ENCODE data around the gene GIPC3.

Gene GIPC3

GRCh38 chr19:3626473-3627350 is 41.4 kb downstream of the GIPC3 start, which contains the start of gene CACTIN (continued):
- TF ChIP-seq EGR2 (tag by site-specific recombination; IDR thresholded peaks at IDR 0.05; ENCODE audit: low read depth): peak; percentile 98
- TF ChIP-seq, protein P1, sequence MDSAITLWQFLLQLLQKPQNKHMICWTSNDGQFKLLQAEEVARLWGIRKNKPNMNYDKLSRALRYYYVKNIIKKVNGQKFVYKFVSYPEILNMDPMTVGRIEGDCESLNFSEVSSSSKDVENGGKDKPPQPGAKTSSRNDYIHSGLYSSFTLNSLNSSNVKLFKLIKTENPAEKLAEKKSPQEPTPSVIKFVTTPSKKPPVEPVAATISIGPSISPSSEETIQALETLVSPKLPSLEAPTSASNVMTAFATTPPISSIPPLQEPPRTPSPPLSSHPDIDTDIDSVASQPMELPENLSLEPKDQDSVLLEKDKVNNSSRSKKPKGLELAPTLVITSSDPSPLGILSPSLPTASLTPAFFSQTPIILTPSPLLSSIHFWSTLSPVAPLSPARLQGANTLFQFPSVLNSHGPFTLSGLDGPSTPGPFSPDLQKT (IDR thresholded peaks at IDR 0.05; ENCODE audit: borderline replicate concordance, low read depth, low read length): no peak; the same call in 1 of the 2 replicates
- TF ChIP-seq ZNF302 (tag by site-specific recombination; IDR thresholded peaks at IDR 0.05; ENCODE audit: low read depth): no peak
- no peak for TF ChIP-seq HOXA7 (CRISPR knock-in tag; IDR thresholded peaks at IDR 0.05; ENCODE audit: borderline replicate concordance)
- peak; percentile 31; the same call in 1 of the 2 replicates for TF ChIP-seq ZNF785 (tag by site-specific recombination; IDR thresholded peaks at IDR 0.05)
- TF ChIP-seq ZNF530 (tag by site-specific recombination; IDR thresholded peaks at IDR 0.05; ENCODE audit: low read depth): no peak
- TF ChIP-seq ZNF248 (tag by site-specific recombination; IDR thresholded peaks at IDR 0.05): no peak
- peak; percentile 94 for TF ChIP-seq KLF9 (tag by site-specific recombination; IDR thresholded peaks at IDR 0.05; ENCODE audit: low read depth)
- TF ChIP-seq ZNF10 (tag by site-specific recombination; IDR thresholded peaks at IDR 0.05): peak; percentile 25; the same call in 1 of the 2 replicates
- TF ChIP-seq BCL11A (tag by site-specific recombination; IDR thresholded peaks at IDR 0.05; ENCODE audit: low read depth): no peak
- no peak for TF ChIP-seq ZNF121 (tag by site-specific recombination; IDR thresholded peaks at IDR 0.05)
- no peak for TF ChIP-seq ZNF292 (tag by site-specific recombination; IDR thresholded peaks at IDR 0.05; ENCODE audit: borderline replicate concordance, low read depth)
- TF ChIP-seq, protein P2, sequence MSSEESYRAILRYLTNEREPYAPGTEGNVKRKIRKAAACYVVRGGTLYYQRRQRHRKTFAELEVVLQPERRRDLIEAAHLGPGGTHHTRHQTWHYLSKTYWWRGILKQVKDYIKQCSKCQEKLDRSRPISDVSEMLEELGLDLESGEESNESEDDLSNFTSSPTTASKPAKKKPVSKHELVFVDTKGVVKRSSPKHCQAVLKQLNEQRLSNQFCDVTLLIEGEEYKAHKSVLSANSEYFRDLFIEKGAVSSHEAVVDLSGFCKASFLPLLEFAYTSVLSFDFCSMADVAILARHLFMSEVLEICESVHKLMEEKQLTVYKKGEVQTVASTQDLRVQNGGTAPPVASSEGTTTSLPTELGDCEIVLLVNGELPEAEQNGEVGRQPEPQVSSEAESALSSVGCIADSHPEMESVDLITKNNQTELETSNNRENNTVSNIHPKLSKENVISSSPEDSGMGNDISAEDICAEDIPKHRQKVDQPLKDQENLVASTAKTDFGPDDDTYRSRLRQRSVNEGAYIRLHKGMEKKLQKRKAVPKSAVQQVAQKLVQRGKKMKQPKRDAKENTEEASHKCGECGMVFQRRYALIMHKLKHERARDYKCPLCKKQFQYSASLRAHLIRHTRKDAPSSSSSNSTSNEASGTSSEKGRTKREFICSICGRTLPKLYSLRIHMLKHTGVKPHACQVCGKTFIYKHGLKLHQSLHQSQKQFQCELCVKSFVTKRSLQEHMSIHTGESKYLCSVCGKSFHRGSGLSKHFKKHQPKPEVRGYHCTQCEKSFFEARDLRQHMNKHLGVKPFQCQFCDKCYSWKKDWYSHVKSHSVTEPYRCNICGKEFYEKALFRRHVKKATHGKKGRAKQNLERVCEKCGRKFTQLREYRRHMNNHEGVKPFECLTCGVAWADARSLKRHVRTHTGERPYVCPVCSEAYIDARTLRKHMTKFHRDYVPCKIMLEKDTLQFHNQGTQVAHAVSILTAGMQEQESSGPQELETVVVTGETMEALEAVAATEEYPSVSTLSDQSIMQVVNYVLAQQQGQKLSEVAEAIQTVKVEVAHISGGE (tag by site-specific recombination; conservative IDR thresholded peaks at IDR 0.05; ENCODE audit: low read depth): no peak
- no peak for TF ChIP-seq ZNF747 (tag by site-specific recombination; IDR thresholded peaks at IDR 0.05)
- no peak for TF ChIP-seq ZNF239 (tag by site-specific recombination; IDR thresholded peaks at IDR 0.05)
- TF ChIP-seq OVOL3 (tag by site-specific recombination; IDR thresholded peaks at IDR 0.05): no peak
- TF ChIP-seq, protein P3, sequence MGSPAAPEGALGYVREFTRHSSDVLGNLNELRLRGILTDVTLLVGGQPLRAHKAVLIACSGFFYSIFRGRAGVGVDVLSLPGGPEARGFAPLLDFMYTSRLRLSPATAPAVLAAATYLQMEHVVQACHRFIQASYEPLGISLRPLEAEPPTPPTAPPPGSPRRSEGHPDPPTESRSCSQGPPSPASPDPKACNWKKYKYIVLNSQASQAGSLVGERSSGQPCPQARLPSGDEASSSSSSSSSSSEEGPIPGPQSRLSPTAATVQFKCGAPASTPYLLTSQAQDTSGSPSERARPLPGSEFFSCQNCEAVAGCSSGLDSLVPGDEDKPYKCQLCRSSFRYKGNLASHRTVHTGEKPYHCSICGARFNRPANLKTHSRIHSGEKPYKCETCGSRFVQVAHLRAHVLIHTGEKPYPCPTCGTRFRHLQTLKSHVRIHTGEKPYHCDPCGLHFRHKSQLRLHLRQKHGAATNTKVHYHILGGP (tag by site-specific recombination; IDR thresholded peaks at IDR 0.05): peak; percentile 44; the same call in 1 of the 2 replicates
- TF ChIP-seq ZNF501 (tag by site-specific recombination; IDR thresholded peaks at IDR 0.05): peak; percentile 81
- TF ChIP-seq ZNF549 (tag by site-specific recombination; IDR thresholded peaks at IDR 0.05): no peak
- TF ChIP-seq ZNF623 (tag by site-specific recombination; IDR thresholded peaks at IDR 0.05): no peak
- peak; percentile 81 for TF ChIP-seq KLF7 (tag by site-specific recombination; IDR thresholded peaks at IDR 0.05; ENCODE audit: borderline replicate concordance)
- TF ChIP-seq ZNF335 (tag by site-specific recombination; conservative IDR thresholded peaks at IDR 0.05): peak; percentile 100
- TF ChIP-seq ZNF184 (tag by site-specific recombination; IDR thresholded peaks at IDR 0.05): no peak
- 0 out of 2 replicates have a peak, but pooled peaks have one; percentile 61 for TF ChIP-seq ZBTB7A (tag by site-specific recombination; IDR thresholded peaks at IDR 0.05; ENCODE audit: low read depth)
- no peak for TF ChIP-seq MYNN (tag by site-specific recombination; IDR thresholded peaks at IDR 0.05; ENCODE audit: borderline replicate concordance)
- peak; percentile 62 for TF ChIP-seq YY2 (tag by site-specific recombination; IDR thresholded peaks at IDR 0.05)
- peak; percentile 73 for TF ChIP-seq KLF1 (tag by site-specific recombination; IDR thresholded peaks at IDR 0.05)
- no peak for TF ChIP-seq ZNF555 (tag by site-specific recombination; conservative IDR thresholded peaks at IDR 0.05)
- no peak for TF ChIP-seq ZNF169 (tag by site-specific recombination; IDR thresholded peaks at IDR 0.05)
- no peak for TF ChIP-seq ZNF350 (tag by site-specific recombination; IDR thresholded peaks at IDR 0.05)
- TF ChIP-seq TCF7L2 (IDR thresholded peaks at IDR 0.05; ENCODE audit: borderline replicate concordance, low read depth, low read length): no peak
- no peak for TF ChIP-seq HOXC10 (CRISPR knock-in tag; IDR thresholded peaks at IDR 0.05)
- TF ChIP-seq SALL2 (tag by site-specific recombination; IDR thresholded peaks at IDR 0.05; ENCODE audit: borderline replicate concordance): peak; percentile 52; the same call in 1 of the 2 replicates
